K562 (cell line): Measurements from ENCODE around the gene BET1L. TPM values are rescaled to one million over a fixed set of nuclear protein-coding genes. Genes with fewer than 3 reads are reported as not detected.

ENCODE experiments used
- CREB1 ChIP-seq, 2 experiments: sonication (generic) in 1 of 2; formaldehyde crosslinking in 1 of 2; IDR thresholded peaks; 2 replicates each; pipeline versions ENCODE4 v1.6.1 to v1.8.0; 2012 to 2022; ENCODE audit warnings: inconsistent platforms in 1 of 2, mild to moderate bottlenecking in 1 of 2, missing genetic modification reagents in 1 of 2, moderate library complexity in 1 of 2
- EGR1 ChIP-seq: fragments of 450-650 bp; conservative IDR thresholded peaks from 2 replicates; pipeline ENCODE4 v1.6.1; 2017; ENCODE audit warnings: mild to moderate bottlenecking
- FOXM1 ChIP-seq, 2 experiments: fragments of 450-650 bp in 1 of 2; sonication (generic) in 1 of 2; formaldehyde crosslinking in 1 of 2; IDR thresholded peaks; 2 replicates each; pipeline versions ENCODE4 v1.6.1 to v1.9.0; 2017 to 2022; ENCODE audit warnings: low read depth in 2 of 2, mild to moderate bottlenecking in 2 of 2, missing genetic modification reagents in 1 of 2, moderate library complexity in 1 of 2
- HEY1 ChIP-seq: fragments of 250-450 bp; sonication (Bioruptor Pico); IDR thresholded peaks from 2 replicates; pipeline ENCODE4 v1.5.0; 2020; ENCODE audit warnings: mild to moderate bottlenecking, moderate library complexity, borderline replicate concordance
- HMBOX1 ChIP-seq: sonication (generic); IDR thresholded peaks from 2 replicates; pipeline ENCODE4 v1.6.1; 2016
- RNF2 ChIP-seq: sonication (generic); IDR thresholded peaks from 2 replicates; pipeline ENCODE4 v1.6.1; 2016
- SAFB ChIP-seq: fragments of 200-400 bp; formaldehyde crosslinking; IDR thresholded peaks from 2 replicates; pipeline ENCODE4 v1.6.1; 2017; ENCODE audit warnings: low read depth, low read length, borderline replicate concordance
- SMAD3 ChIP-seq: fragments of 450-650 bp; formaldehyde crosslinking; conservative IDR thresholded peaks from 2 replicates; pipeline ENCODE4 v1.4.0; 2020; ENCODE audit warnings: mild to moderate bottlenecking
- ZBTB8A ChIP-seq: fragments of 450-650 bp; IDR thresholded peaks from 2 replicates; pipeline ENCODE4 v1.6.1; 2018; ENCODE audit warnings: mild to moderate bottlenecking, moderate library complexity; ENCODE audit not compliant: partially characterized antibody
- ZNF146 ChIP-seq: IDR thresholded peaks from one replicate; pipeline ENCODE4 v1.6.1; 2018; ENCODE audit warnings: missing compliant biosample characterization; ENCODE audit not compliant: unreplicated experiment
- ZNF175 ChIP-seq: fragments of 200-800 bp; sonication (Bioruptor generic); IDR thresholded peaks from 2 replicates; pipeline ENCODE4 v1.6.1; 2016; ENCODE audit warnings: low read depth, mild to moderate bottlenecking, missing genetic modification characterization, missing compliant biosample characterization
- ZNF41 ChIP-seq: fragments of 250-450 bp; sonication (Bioruptor Pico); conservative IDR thresholded peaks from 2 replicates; pipeline ENCODE4 v1.4.0; 2020; ENCODE audit warnings: mild to moderate bottlenecking
- ZNF445 ChIP-seq: fragments of 250-450 bp; sonication (Bioruptor Pico); IDR thresholded peaks from 2 replicates; pipeline ENCODE4 v1.4.0; 2020; ENCODE audit warnings: low read depth, mild to moderate bottlenecking, moderate library complexity
- ZNF511 ChIP-seq: sonication (generic); formaldehyde crosslinking; IDR thresholded peaks from 2 replicates; pipeline ENCODE4 v1.8.0; 2022; ENCODE audit warnings: mild to moderate bottlenecking, missing genetic modification reagents
- ZNF639 ChIP-seq, 2 experiments: fragments of 200-800 bp in 1 of 2; sonication (Bioruptor generic) in 1 of 2; sonication (generic) in 1 of 2; formaldehyde crosslinking in 1 of 2; IDR thresholded peaks in 1 of 2; conservative IDR thresholded peaks in 1 of 2; 2 replicates each; pipeline versions ENCODE4 v1.5.0 to v1.6.1; 2016 to 2020; ENCODE audit warnings: missing compliant biosample characterization in 1 of 2, missing genetic modification characterization in 1 of 2, missing genetic modification reagents in 1 of 2
- polyA plus RNA-seq, 8 experiments: library from polyadenylated mRNA; depleted of rRNA in 4 of 8; stranded (reverse) in 5 of 8; unstranded in 3 of 8; fragments of >200 nt; fragmentation: Nextera tagmentation in 2 of 8; fragmentation: Illumina TruSeq in 1 of 8; extraction: Ambion mirVana in 2 of 8; extraction: Trizol in 1 of 8; gene quantifications; 2 replicates each; pipeline versions ENCODE4 v1.2.1 to v1.2.3, GENCODE V29; 2011 to 2014; ENCODE audit warnings: inconsistent platforms in 1 of 8, missing spikeins in 1 of 8
- total RNA-seq, 7 experiments: library from RNA; depleted of rRNA in 6 of 7; stranded (reverse); fragments of >200 nt in 6 of 7; fragmentation: Illumina TruSeq in 2 of 7; extraction: Trizol in 2 of 7; gene quantifications; 2 replicates each; pipeline versions ENCODE4 v1.2.1 to v1.2.3, GENCODE V29; 2011 to 2021; ENCODE audit warnings: low replicate concordance in 1 of 7
- TF ChIP-seq, protein P1 (sequence below): fragments of 200-800 bp; sonication (Bioruptor generic); IDR thresholded peaks from 2 replicates; pipeline ENCODE4 v1.6.1; 2016; ENCODE audit warnings: missing genetic modification characterization, missing compliant biosample characterization

Gene BET1L
- total and polyA plus RNA-seq, 9 of the 15 experiments (the other 6 are each of a cell fraction or from before 2014, with no cell fraction given), result 9.9 to 69.1 (median 19.9) TPM

GRCh38 chr11:208181-208916 lies 1.1 kb upstream of the BET1L start (continued):
- TF ChIP-seq, protein P1, sequence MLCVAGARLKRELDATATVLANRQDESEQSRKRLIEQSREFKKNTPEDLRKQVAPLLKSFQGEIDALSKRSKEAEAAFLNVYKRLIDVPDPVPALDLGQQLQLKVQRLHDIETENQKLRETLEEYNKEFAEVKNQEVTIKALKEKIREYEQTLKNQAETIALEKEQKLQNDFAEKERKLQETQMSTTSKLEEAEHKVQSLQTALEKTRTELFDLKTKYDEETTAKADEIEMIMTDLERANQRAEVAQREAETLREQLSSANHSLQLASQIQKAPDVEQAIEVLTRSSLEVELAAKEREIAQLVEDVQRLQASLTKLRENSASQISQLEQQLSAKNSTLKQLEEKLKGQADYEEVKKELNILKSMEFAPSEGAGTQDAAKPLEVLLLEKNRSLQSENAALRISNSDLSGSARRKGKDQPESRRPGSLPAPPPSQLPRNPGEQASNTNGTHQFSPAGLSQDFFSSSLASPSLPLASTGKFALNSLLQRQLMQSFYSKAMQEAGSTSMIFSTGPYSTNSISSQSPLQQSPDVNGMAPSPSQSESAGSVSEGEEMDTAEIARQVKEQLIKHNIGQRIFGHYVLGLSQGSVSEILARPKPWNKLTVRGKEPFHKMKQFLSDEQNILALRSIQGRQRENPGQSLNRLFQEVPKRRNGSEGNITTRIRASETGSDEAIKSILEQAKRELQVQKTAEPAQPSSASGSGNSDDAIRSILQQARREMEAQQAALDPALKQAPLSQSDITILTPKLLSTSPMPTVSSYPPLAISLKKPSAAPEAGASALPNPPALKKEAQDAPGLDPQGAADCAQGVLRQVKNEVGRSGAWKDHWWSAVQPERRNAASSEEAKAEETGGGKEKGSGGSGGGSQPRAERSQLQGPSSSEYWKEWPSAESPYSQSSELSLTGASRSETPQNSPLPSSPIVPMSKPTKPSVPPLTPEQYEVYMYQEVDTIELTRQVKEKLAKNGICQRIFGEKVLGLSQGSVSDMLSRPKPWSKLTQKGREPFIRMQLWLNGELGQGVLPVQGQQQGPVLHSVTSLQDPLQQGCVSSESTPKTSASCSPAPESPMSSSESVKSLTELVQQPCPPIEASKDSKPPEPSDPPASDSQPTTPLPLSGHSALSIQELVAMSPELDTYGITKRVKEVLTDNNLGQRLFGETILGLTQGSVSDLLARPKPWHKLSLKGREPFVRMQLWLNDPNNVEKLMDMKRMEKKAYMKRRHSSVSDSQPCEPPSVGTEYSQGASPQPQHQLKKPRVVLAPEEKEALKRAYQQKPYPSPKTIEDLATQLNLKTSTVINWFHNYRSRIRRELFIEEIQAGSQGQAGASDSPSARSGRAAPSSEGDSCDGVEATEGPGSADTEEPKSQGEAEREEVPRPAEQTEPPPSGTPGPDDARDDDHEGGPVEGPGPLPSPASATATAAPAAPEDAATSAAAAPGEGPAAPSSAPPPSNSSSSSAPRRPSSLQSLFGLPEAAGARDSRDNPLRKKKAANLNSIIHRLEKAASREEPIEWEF (CRISPR knock-in tag), result no peak
- TF ChIP-seq FOXM1 (IDR thresholded peaks at IDR 0.05; ENCODE audit: low read depth), result no peak
- no peak for TF ChIP-seq FOXM1 (CRISPR knock-in tag; IDR thresholded peaks at IDR 0.05; ENCODE audit: low read depth)
- TF ChIP-seq ZNF445 (CRISPR knock-in tag), result no peak
- no peak for TF ChIP-seq ZNF41 (CRISPR knock-in tag)
- TF ChIP-seq ZNF511 (CRISPR knock-in tag), result no peak
- TF ChIP-seq ZNF639 (CRISPR knock-in tag; conservative IDR thresholded peaks at IDR 0.05 in 1 of 2, IDR thresholded peaks at IDR 0.05 in 1 of 2), result peak in 1 of 2 experiments; percentile 88; a peak in 2 of 4 replicates
- TF ChIP-seq SAFB, result no peak
- TF ChIP-seq CREB1 (IDR thresholded peaks at IDR 0.05), result 0 out of 2 replicates have a peak, but pooled peaks have one; percentile 55
- TF ChIP-seq CREB1 (CRISPR knock-in tag; IDR thresholded peaks at IDR 0.05), result no peak
- no peak for TF ChIP-seq RNF2
- no peak for TF ChIP-seq HEY1 (CRISPR knock-in tag)
- no peak for TF ChIP-seq HMBOX1
- TF ChIP-seq ZBTB8A, result no peak
- no peak for TF ChIP-seq ZNF175 (CRISPR knock-in tag)
- no peak for TF ChIP-seq SMAD3
- TF ChIP-seq ZNF146 (CRISPR knock-in tag), result no peak
- no peak for TF ChIP-seq EGR1
